ENCODE measurements around the gene TCERG1L. TPM values are rescaled to one million over a fixed set of nuclear protein-coding genes. Genes with fewer than 3 reads are reported as not detected.

TCERG1L gene
- polyA plus RNA-seq, 3 donors: not detected

GRCh38 chr10:131135716-131136115 lies 175.8 kb downstream of the TCERG1L start:
- Histone ChIP-seq H3K27me3 (ENCODE audit: control insufficient read depth in 2 of 2, insufficient read depth in 2 of 2, low read length in 2 of 2) (no peaks in the 10 kb centered on the region), H3K4me1 (ENCODE audit: control insufficient read depth in 1 of 2, insufficient read depth in 2 of 2, low read length in 2 of 2) (no peaks in the 10 kb centered on the region), H2AFZ (ENCODE audit: insufficient read depth, low read depth, low read length, poor library complexity, severe bottlenecking) (no peak overlapping the region), H3K9ac (ENCODE audit: insufficient read depth, low read length, poor library complexity, severe bottlenecking) (no peak overlapping the region), H3K27ac (ENCODE audit: low read depth in 1 of 2, low read length in 2 of 2) (no peak overlapping the region), H3K36me3 (replicated peaks in 1 of 2; ENCODE audit: control insufficient read depth in 1 of 2, insufficient read depth in 2 of 2, low read length in 2 of 2) (no peaks in the 10 kb centered on the region), H3K9me3 (replicated peaks in 1 of 2; ENCODE audit: control insufficient read depth in 1 of 2, insufficient read depth in 1 of 2, low read length in 2 of 2) (no peaks in the 10 kb centered on the region), H3K4me2 (replicated peaks; ENCODE audit: extremely low read depth, low read length, poor library complexity, severe bottlenecking) (no peak overlapping the region), H3K79me2 (ENCODE audit: insufficient read depth, low read length) (no peaks in the 10 kb centered on the region), H4K20me1 (ENCODE audit: insufficient read depth, low read length) (no peaks in the 10 kb centered on the region), H3K4me3 (replicated peaks in 1 of 3; ENCODE audit: low read depth in 2 of 3, low read length in 3 of 3) (no peak overlapping the region)
- WGBS (ENCODE audit: insufficient coverage): 98% methylated on average over 8 of the region's 12 CpGs
- Mint-ChIP-seq H3K27me3 (ENCODE audit: low read depth in 3 of 3) (peaks cover 0 to 3% (median 1%) of the 10 kb centered on the region in 3 donors), H3K4me1 (no peaks in the 10 kb centered on the region), H3K9me3 (peaks cover 0 to 10% (median 3%) of the 10 kb centered on the region in 7 donors), H3K4me3 (no peak overlapping the region), H3K36me3 (no peaks in the 10 kb centered on the region), H3K27ac (no peak overlapping the region)
- no peak for TF ChIP-seq CTCF (IDR thresholded peaks at IDR 0.05)
- intact Hi-C loops (cut with micrococcal nuclease): no loop called here
- no peak for DNase-seq

- Histone ChIP-seq H3K9ac (ENCODE audit: insufficient read depth, low read length, poor library complexity, severe bottlenecking) (no peak overlapping the region), H3K9me3 (replicated peaks in 1 of 2; ENCODE audit: control insufficient read depth in 1 of 2, insufficient read depth in 1 of 2, low read length in 2 of 2) (no peaks in the 10 kb centered on the region), H3K4me1 (ENCODE audit: control insufficient read depth in 1 of 2, insufficient read depth in 2 of 2, low read length in 2 of 2) (no peaks in the 10 kb centered on the region), H3K79me2 (ENCODE audit: insufficient read depth, low read length) (no peaks in the 10 kb centered on the region), H3K27me3 (ENCODE audit: control insufficient read depth in 2 of 2, insufficient read depth in 2 of 2, low read length in 2 of 2) (no peaks in the 10 kb centered on the region), H4K20me1 (ENCODE audit: insufficient read depth, low read length) (no peaks in the 10 kb centered on the region), H3K36me3 (replicated peaks in 1 of 2; ENCODE audit: control insufficient read depth in 1 of 2, insufficient read depth in 2 of 2, low read length in 2 of 2) (no peaks in the 10 kb centered on the region), H2AFZ (ENCODE audit: insufficient read depth, low read depth, low read length, poor library complexity, severe bottlenecking) (no peak overlapping the region), H3K27ac (ENCODE audit: low read depth in 1 of 2, low read length in 2 of 2) (no peak overlapping the region), H3K4me2 (replicated peaks; ENCODE audit: extremely low read depth, low read length, poor library complexity, severe bottlenecking) (no peak overlapping the region), H3K4me3 (replicated peaks in 1 of 3; ENCODE audit: low read depth in 2 of 3, low read length in 3 of 3) (no peak overlapping the region)
- no peaks in the 10 kb centered on the region for H3K4me1 Mint-ChIP-seq
- intact Hi-C loops (cut with micrococcal nuclease): no loop called here
- H3K27me3 Mint-ChIP-seq (ENCODE audit: low read depth in 3 of 3): peaks cover 0 to 3% (median 0%) of the 10 kb centered on the region in 3 donors
- no peak overlapping the region for H3K27ac Mint-ChIP-seq
- WGBS (ENCODE audit: insufficient coverage): 76% methylated on average over 5 of the region's 7 CpGs
- TF ChIP-seq CTCF (IDR thresholded peaks at IDR 0.05): no peak
- H3K4me3 Mint-ChIP-seq: no peak overlapping the region
- no peak for DNase-seq
- peaks cover 0 to 10% (median 3%) of the 10 kb centered on the region in 7 donors for H3K9me3 Mint-ChIP-seq
- H3K36me3 Mint-ChIP-seq: no peaks in the 10 kb centered on the region
Observed at GRCh38 chr10:131134651-131135050, 176.9 kb downstream of the TCERG1L start.
